CD4-positive, alpha-beta memory T cell (primary cell): ENCODE results near the gene RPL7A. TPM values are rescaled to one million over a fixed set of nuclear protein-coding genes. Genes with fewer than 3 reads are reported as not detected.
"Not testable (repeated sequence)": the region's sequence is repeated elsewhere in the genome, so short reads cannot be mapped to it uniquely, and the experiment has no call there.

Experiments used
- CTCF ChIA-PET: fragments of 350-600 bp; sonication (Branson Sonifier 250); formaldehyde crosslinking; loops from one replicate; lab custom pipeline; 2021; ENCODE audit warnings: inconsistent platforms; ENCODE audit not compliant: partially characterized antibody; lab: Charles Lee
- POLR2A ChIA-PET: fragments of 350-600 bp; sonication (Branson Sonifier 250); formaldehyde crosslinking; loops from one replicate; lab custom pipeline; 2021; ENCODE audit not compliant: partially characterized antibody; lab: Charles Lee
- DNase-seq, 5 donors: peaks; one replicate each; pipeline versions ENCODE4 v3.0.0 to v3.0.0-alpha.2; 2020 to 2022; ENCODE audit warnings: mixed read lengths in 1 of 5
- H3K27ac ChIP-seq: one replicate; pipeline ENCODE4 v1.7.0; 2013; ENCODE audit warnings: low read depth, low read length
- H3K27me3 ChIP-seq: 2 replicates; pipeline ENCODE4 v1.7.0; 2013; ENCODE audit warnings: mild to moderate bottlenecking, low read length, moderate library complexity; ENCODE audit not compliant: insufficient read depth
- H3K36me3 ChIP-seq: 2 replicates; pipeline ENCODE4 v1.7.0; 2013; ENCODE audit warnings: mild to moderate bottlenecking, low read length, moderate library complexity; ENCODE audit not compliant: insufficient read depth
- H3K4me1 ChIP-seq: 2 replicates; pipeline ENCODE4 v1.7.0; 2013; ENCODE audit warnings: mild to moderate bottlenecking, low read length, moderate library complexity; ENCODE audit not compliant: insufficient read depth
- H3K4me3 ChIP-seq, 2 donors: one replicate each; pipeline ENCODE4 v1.7.0; 2013; ENCODE audit warnings: low read length in 2 of 2, mild to moderate bottlenecking in 1 of 2
- H3K9me3 ChIP-seq, 2 donors: one replicate each; pipeline ENCODE4 v1.7.0; 2013; ENCODE audit warnings: low read length in 2 of 2, control low read depth in 1 of 2; ENCODE audit not compliant: control insufficient read depth in 1 of 2
- H3K27ac Mint-ChIP-seq, 7 donors: one replicate each; pipeline ENCODE4 v1.8.0; 2020 to 2021; ENCODE audit warnings: mixed read lengths in 7 of 7, mild to moderate bottlenecking in 6 of 7, inconsistent platforms in 3 of 7, moderate library complexity in 3 of 7
- H3K27me3 Mint-ChIP-seq, 2 donors: one replicate each; pipeline ENCODE4 v1.8.0; 2020 to 2021; ENCODE audit warnings: mixed read lengths in 2 of 2
- H3K36me3 Mint-ChIP-seq, 2 donors: one replicate each; pipeline ENCODE4 v1.8.0; 2020 to 2021; ENCODE audit warnings: mixed read lengths in 2 of 2, inconsistent platforms in 1 of 2, mild to moderate bottlenecking in 1 of 2
- H3K4me1 Mint-ChIP-seq, 4 donors: one replicate each; pipeline ENCODE4 v1.8.0; 2020 to 2021; ENCODE audit warnings: mixed read lengths in 4 of 4, mild to moderate bottlenecking in 1 of 4
- H3K4me3 Mint-ChIP-seq, 8 donors: one replicate each; pipeline ENCODE4 v1.8.0; 2020 to 2021; ENCODE audit warnings: mixed read lengths in 8 of 8, mild to moderate bottlenecking in 7 of 8, moderate library complexity in 6 of 8, inconsistent platforms in 3 of 8
- H3K9me3 Mint-ChIP-seq, 8 donors: one replicate each; pipeline ENCODE4 v1.8.0; 2020 to 2021; ENCODE audit warnings: mixed read lengths in 8 of 8, mild to moderate bottlenecking in 5 of 8, inconsistent platforms in 3 of 8, moderate library complexity in 1 of 8
- intact Hi-C: fragments of 100-400 bp; cut with micrococcal nuclease; formaldehyde crosslinking; loops from one replicate; pipeline ENCODE4 v1.15.1; 2023
- polyA plus RNA-seq, 2 donors: library from polyadenylated mRNA; unstranded; fragments of 300-500 nt; fragmentation: Illumina TruSeq; gene quantifications; one replicate each; pipeline ENCODE4 v1.2.3, GENCODE V29; 2021
- total RNA-seq, 2 experiments: library from RNA; stranded (reverse); gene quantifications; one replicate each; pipeline ENCODE4 v1.2.3, GENCODE V29; 2021

Gene RPL7A
- total and polyA plus RNA-seq, 4 experiments from 2014 or later = 794 to 2,268 (median 1,624) TPM

- H3K36me3 ChIP-seq = peaks cover 36% of the 10 kb centered on the region
- H3K27me3 Mint-ChIP-seq, H3K4me3 Mint-ChIP-seq, H3K9me3 Mint-ChIP-seq, H3K27me3 ChIP-seq, H3K27ac ChIP-seq, H3K4me3 ChIP-seq, H3K9me3 ChIP-seq, DNase-seq, intact Hi-C loops, H3K4me1 ChIP-seq: not testable (repeated sequence)
- Mint-ChIP-seq H3K4me1 (peaks cover 5 to 31% (median 9%) of the 10 kb centered on the region in 4 donors), H3K36me3 (peaks cover 13 to 44% of the 10 kb centered on the region in 2 donors), H3K27ac (peak overlapping the region in 1 of 7 donors; percentile 72)
- POLR2A ChIA-PET = interaction anchor here (1.1 to 2.1 kb wide), 2 partner anchors 19 to 41 kb away, joined by 6 to 8 read pairs; partner anchors contain the start of genes MED22 and RPL7A
- CTCF ChIA-PET = interaction anchor here (1.1 to 3.0 kb wide), 6 partner anchors 19 to 660 kb away, joined by 3 to 15 read pairs (median 4); partner anchors contain the start of genes DDX31, GTF3C4, MED22 and RPL7A
Observed at GRCh38 chr9:133329306-133330156, 18.5 kb upstream of the RPL7A start.

GRCh38 chr9:133331221-133331620 is 16.8 kb upstream of the RPL7A start:
- H3K36me3 Mint-ChIP-seq = peaks cover 13 to 50% of the 10 kb centered on the region in 2 donors
- Histone ChIP-seq H3K27me3 (no peaks in the 10 kb centered on the region), H3K36me3 (peaks cover 38% of the 10 kb centered on the region), H3K9me3 (no peaks in the 10 kb centered on the region), H3K4me3 (no peak overlapping the region), H3K27ac (no peak overlapping the region), H3K4me1 (peaks cover 19% of the 10 kb centered on the region)
- intact Hi-C loops = no loop called here
- H3K27ac Mint-ChIP-seq = peak overlapping the region in 1 of 7 donors; percentile 4
- H3K9me3 Mint-ChIP-seq = peaks cover 0 to 4% (median 0%) of the 10 kb centered on the region in 8 donors
- DNase-seq = no peak
- no peak overlapping the region for H3K4me3 Mint-ChIP-seq
- no peaks in the 10 kb centered on the region for H3K27me3 Mint-ChIP-seq
- ChIA-PET POLR2A (no interaction called here), CTCF (interaction anchor here (2.8 to 3.0 kb wide), 2 partner anchors 41 to 145 kb away, joined by 10 to 15 read pairs; no protein-coding TSS in a partner anchor)
- peaks cover 11 to 48% (median 16%) of the 10 kb centered on the region in 4 donors for H3K4me1 Mint-ChIP-seq

- intact Hi-C loops = no loop called here
- Mint-ChIP-seq H3K9me3 (peaks cover 0 to 4% (median 0%) of the 10 kb centered on the region in 8 donors), H3K4me3 (no peak overlapping the region), H3K27ac (peak overlapping the region in 2 of 7 donors; percentile 13 to 41), H3K36me3 (peaks cover 13 to 50% of the 10 kb centered on the region in 2 donors), H3K27me3 (no peaks in the 10 kb centered on the region), H3K4me1 (peaks cover 13 to 54% (median 18%) of the 10 kb centered on the region in 4 donors)
- ChIA-PET POLR2A (interaction anchor here (1.7 kb wide), 1 partner anchor 40 kb away, joined by 5 read pairs; no protein-coding TSS in a partner anchor), CTCF (interaction anchor here (1.2 to 3.0 kb wide), 2 partner anchors 40 to 145 kb away, joined by 3 to 10 read pairs; no protein-coding TSS in a partner anchor)
- H3K27ac ChIP-seq = no peak overlapping the region
- no peaks in the 10 kb centered on the region for H3K27me3 ChIP-seq
- peaks cover 38% of the 10 kb centered on the region for H3K36me3 ChIP-seq
- H3K4me1 ChIP-seq = peaks cover 25% of the 10 kb centered on the region
- H3K4me3 ChIP-seq = no peak overlapping the region
- H3K9me3 ChIP-seq = no peaks in the 10 kb centered on the region
- peak in 1 of 5 donors; percentile 29 for DNase-seq
Observed at GRCh38 chr9:133331641-133332380, 16.2 kb upstream of the RPL7A start.

- peaks cover 13 to 56% (median 18%) of the 10 kb centered on the region in 4 donors for H3K4me1 Mint-ChIP-seq
- CTCF ChIA-PET = interaction anchor here (1.2 kb wide), 1 partner anchor 40 kb away, joined by 3 read pairs; no protein-coding TSS in a partner anchor
- Histone ChIP-seq H3K27ac (no peak overlapping the region), H3K4me3 (no peak overlapping the region), H3K36me3 (peaks cover 38% of the 10 kb centered on the region), H3K27me3 (no peaks in the 10 kb centered on the region), H3K4me1 (peaks cover 28% of the 10 kb centered on the region), H3K9me3 (no peaks in the 10 kb centered on the region)
- H3K27ac Mint-ChIP-seq = peak overlapping the region in 1 of 7 donors; percentile 13
- POLR2A ChIA-PET = interaction anchor here (1.7 kb wide), 1 partner anchor 39 kb away, joined by 5 read pairs; no protein-coding TSS in a partner anchor
- H3K36me3 Mint-ChIP-seq = peaks cover 13 to 50% of the 10 kb centered on the region in 2 donors
- no peaks in the 10 kb centered on the region for H3K27me3 Mint-ChIP-seq
- intact Hi-C loops = no loop called here
- peaks cover 0 to 4% (median 0%) of the 10 kb centered on the region in 8 donors for H3K9me3 Mint-ChIP-seq
- DNase-seq = peak in 1 of 5 donors; percentile 33
- H3K4me3 Mint-ChIP-seq = no peak overlapping the region
Observed at GRCh38 chr9:133332381-133332730, 15.7 kb upstream of the RPL7A start.

GRCh38 chr9:133333011-133333410 is 15.0 kb upstream of the RPL7A start:
- Histone ChIP-seq H3K36me3 (peaks cover 38% of the 10 kb centered on the region), H3K9me3 (no peaks in the 10 kb centered on the region), H3K27ac (no peak overlapping the region), H3K4me3 (no peak overlapping the region), H3K27me3 (no peaks in the 10 kb centered on the region), H3K4me1 (peaks cover 28% of the 10 kb centered on the region)
- ChIA-PET CTCF (interaction anchor here (1.1 to 1.2 kb wide), 2 partner anchors 24 to 39 kb away, joined by 3 read pairs; no protein-coding TSS in a partner anchor), POLR2A (interaction anchor here (1.7 to 3.1 kb wide), 2 partner anchors 24 to 39 kb away, joined by 5 to 12 read pairs; partner anchors contain the start of genes SURF1 and SURF2)
- peak overlapping the region in 1 of 7 donors; percentile 13 for H3K27ac Mint-ChIP-seq
- peaks cover 13 to 50% of the 10 kb centered on the region in 2 donors for H3K36me3 Mint-ChIP-seq
- intact Hi-C loops = no loop called here
- peak in 1 of 5 donors; percentile 14 for DNase-seq
- peaks cover 0 to 4% (median 0%) of the 10 kb centered on the region in 8 donors for H3K9me3 Mint-ChIP-seq
- H3K4me1 Mint-ChIP-seq = peaks cover 13 to 59% (median 18%) of the 10 kb centered on the region in 4 donors
- no peak overlapping the region for H3K4me3 Mint-ChIP-seq
- H3K27me3 Mint-ChIP-seq = no peaks in the 10 kb centered on the region

GRCh38 chr9:133333566-133333965 is 14.5 kb upstream of the RPL7A start:
- peak overlapping the region in 2 of 7 donors; percentile 29 to 47 for H3K27ac Mint-ChIP-seq
- Histone ChIP-seq H3K36me3 (peaks cover 38% of the 10 kb centered on the region), H3K4me3 (no peak overlapping the region), H3K4me1 (peaks cover 28% of the 10 kb centered on the region), H3K9me3 (no peaks in the 10 kb centered on the region), H3K27ac (no peak overlapping the region), H3K27me3 (no peaks in the 10 kb centered on the region)
- peaks cover 13 to 48% of the 10 kb centered on the region in 2 donors for H3K36me3 Mint-ChIP-seq
- peak in 1 of 5 donors; percentile 10 for DNase-seq
- H3K27me3 Mint-ChIP-seq = no peaks in the 10 kb centered on the region
- H3K4me3 Mint-ChIP-seq = peak overlapping the region in 2 of 8 donors; percentile 27 to 54
- peaks cover 0 to 2% (median 0%) of the 10 kb centered on the region in 8 donors for H3K9me3 Mint-ChIP-seq
- intact Hi-C loops = no loop called here
- POLR2A ChIA-PET = interaction anchor here (1.7 to 3.1 kb wide), 3 partner anchors 15 to 38 kb away, joined by 5 to 14 read pairs (median 12); partner anchors contain the start of genes MED22, RPL7A, SURF1 and SURF2
- CTCF ChIA-PET = interaction anchor here (1.1 to 1.6 kb wide), 2 partner anchors 24 to 73 kb away, joined by 3 to 5 read pairs; no protein-coding TSS in a partner anchor
- peaks cover 13 to 59% (median 18%) of the 10 kb centered on the region in 4 donors for H3K4me1 Mint-ChIP-seq
